OCI-LY7 (cell line): ENCODE data around the gene PTPRB.

ENCODE experiments used
- EZH2phosphoT487 ChIP-seq: fragments of 200-600 bp; sonication (generic); IDR thresholded peaks from 2 replicates; pipeline ENCODE4 v1.6.1; 2018; ENCODE audit warnings: low read depth, borderline replicate concordance, mild to moderate bottlenecking, mixed run types, antibody characterized with exemption, low read length, moderate library complexity, mixed read lengths
- TF ChIP-seq, protein P1 (sequence below): fragments of 200-600 bp; sonication (generic); conservative IDR thresholded peaks from 2 replicates; pipeline ENCODE4 v1.5.1; 2014; ENCODE audit warnings: mild to moderate bottlenecking, antibody characterized with exemption, low read length, moderate library complexity, mixed read lengths

DNA sequence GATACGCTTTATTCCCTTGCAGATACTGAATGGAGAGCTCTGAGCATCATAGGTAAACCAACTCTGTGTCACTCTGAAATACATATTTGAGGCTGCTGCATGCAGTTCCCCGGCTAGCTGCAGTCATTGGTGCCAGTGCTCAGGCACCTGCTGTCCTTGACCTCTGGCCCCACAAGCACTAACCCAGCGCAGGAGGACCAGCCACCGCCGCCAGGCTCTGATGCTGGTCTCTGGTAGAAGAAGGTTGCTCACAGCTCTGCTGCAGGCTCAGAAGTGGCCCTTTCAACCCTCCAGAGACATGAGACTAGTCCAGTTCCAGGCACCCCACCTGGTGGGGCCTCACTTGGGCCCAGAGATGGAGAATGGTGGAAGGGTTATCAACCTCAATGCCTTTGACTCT lies 34.5 kb upstream of the PTPRB start:
- TF ChIP-seq, protein P1, sequence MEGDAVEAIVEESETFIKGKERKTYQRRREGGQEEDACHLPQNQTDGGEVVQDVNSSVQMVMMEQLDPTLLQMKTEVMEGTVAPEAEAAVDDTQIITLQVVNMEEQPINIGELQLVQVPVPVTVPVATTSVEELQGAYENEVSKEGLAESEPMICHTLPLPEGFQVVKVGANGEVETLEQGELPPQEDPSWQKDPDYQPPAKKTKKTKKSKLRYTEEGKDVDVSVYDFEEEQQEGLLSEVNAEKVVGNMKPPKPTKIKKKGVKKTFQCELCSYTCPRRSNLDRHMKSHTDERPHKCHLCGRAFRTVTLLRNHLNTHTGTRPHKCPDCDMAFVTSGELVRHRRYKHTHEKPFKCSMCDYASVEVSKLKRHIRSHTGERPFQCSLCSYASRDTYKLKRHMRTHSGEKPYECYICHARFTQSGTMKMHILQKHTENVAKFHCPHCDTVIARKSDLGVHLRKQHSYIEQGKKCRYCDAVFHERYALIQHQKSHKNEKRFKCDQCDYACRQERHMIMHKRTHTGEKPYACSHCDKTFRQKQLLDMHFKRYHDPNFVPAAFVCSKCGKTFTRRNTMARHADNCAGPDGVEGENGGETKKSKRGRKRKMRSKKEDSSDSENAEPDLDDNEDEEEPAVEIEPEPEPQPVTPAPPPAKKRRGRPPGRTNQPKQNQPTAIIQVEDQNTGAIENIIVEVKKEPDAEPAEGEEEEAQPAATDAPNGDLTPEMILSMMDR, result no peak
- no peak for TF ChIP-seq EZH2phosphoT487
